Measurements from ENCODE around the gene TMF1. TPM values are rescaled to one million over a fixed set of nuclear protein-coding genes. Genes with fewer than 3 reads are reported as not detected.

The TMF1 gene
- total RNA-seq, 1 experiment from 2014 or later: 50.2 TPM

- Mint-ChIP-seq H3K9me3 (ENCODE audit: unreplicated experiment) (no peaks in the 10 kb centered on the region), H3K27ac (ENCODE audit: low read depth, unreplicated experiment) (no peak overlapping the region), H3K27me3 (ENCODE audit: insufficient read depth, unreplicated experiment) (no peaks in the 10 kb centered on the region), H3K4me1 (ENCODE audit: insufficient read depth, unreplicated experiment) (peaks cover 22% of the 10 kb centered on the region), H3K36me3 (ENCODE audit: insufficient read depth, unreplicated experiment) (peaks cover 78% of the 10 kb centered on the region), H3K4me3 (ENCODE audit: unreplicated experiment) (no peak overlapping the region)
- ChIA-PET CTCF (interaction anchor here (0.5 kb wide), 1 partner anchor 290 kb away, joined by 3 read pairs; no protein-coding TSS in a partner anchor), POLR2A (interaction anchor here (0.6 to 7.5 kb wide), 2 partner anchors 9 to 44 kb away, joined by 3 to 54 read pairs; partner anchors contain the start of genes ARL6IP5 and TMF1)
- no peak for TF ChIP-seq CTCF (IDR thresholded peaks at IDR 0.05; ENCODE audit: unreplicated experiment)
- BruUV-seq (replicated peaks): no TSS peak
- intact Hi-C loops (cut with micrococcal nuclease): no loop called here
- DNase-seq (ENCODE audit: unreplicated experiment): no peak
These were observed 44.2 kb upstream of the TMF1 start for GRCh38 chr3:69096299-69096698.

DNA sequence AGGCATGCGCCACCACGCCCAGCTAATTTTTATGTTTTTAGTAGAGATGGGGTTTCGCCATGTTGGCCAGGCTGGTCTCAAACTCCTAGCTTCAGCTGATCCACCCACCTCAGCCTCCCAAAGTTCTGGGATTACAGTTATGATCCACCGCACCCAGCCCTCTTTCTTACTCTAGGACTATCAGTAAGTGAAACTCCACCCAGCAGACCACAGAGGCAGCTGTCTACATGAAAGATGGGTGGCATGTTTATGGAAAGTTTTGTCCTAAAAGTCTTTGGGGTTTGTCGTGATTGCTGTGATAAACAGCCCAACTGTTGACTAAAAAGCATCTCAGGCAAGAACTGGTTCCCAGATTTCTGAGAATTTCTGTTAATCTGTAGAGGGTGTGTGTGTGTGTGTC, 43.5 kb upstream of the TMF1 start:
- Mint-ChIP-seq H3K9me3 (ENCODE audit: unreplicated experiment) (no peaks in the 10 kb centered on the region), H3K27me3 (ENCODE audit: insufficient read depth, unreplicated experiment) (no peaks in the 10 kb centered on the region), H3K4me3 (ENCODE audit: unreplicated experiment) (no peak overlapping the region), H3K36me3 (ENCODE audit: insufficient read depth, unreplicated experiment) (peaks cover 82% of the 10 kb centered on the region), H3K27ac (ENCODE audit: low read depth, unreplicated experiment) (no peak overlapping the region), H3K4me1 (ENCODE audit: insufficient read depth, unreplicated experiment) (peaks cover 25% of the 10 kb centered on the region)
- ChIA-PET CTCF (no interaction called here), POLR2A (interaction anchor here (0.6 to 7.5 kb wide), 2 partner anchors 9 to 43 kb away, joined by 3 to 54 read pairs; partner anchors contain the start of genes ARL6IP5 and TMF1)
- intact Hi-C loops (cut with micrococcal nuclease): no loop called here
- no peak for TF ChIP-seq CTCF (IDR thresholded peaks at IDR 0.05; ENCODE audit: unreplicated experiment)
- DNase-seq (ENCODE audit: unreplicated experiment): no peak
- BruUV-seq (replicated peaks): no TSS peak

DNA sequence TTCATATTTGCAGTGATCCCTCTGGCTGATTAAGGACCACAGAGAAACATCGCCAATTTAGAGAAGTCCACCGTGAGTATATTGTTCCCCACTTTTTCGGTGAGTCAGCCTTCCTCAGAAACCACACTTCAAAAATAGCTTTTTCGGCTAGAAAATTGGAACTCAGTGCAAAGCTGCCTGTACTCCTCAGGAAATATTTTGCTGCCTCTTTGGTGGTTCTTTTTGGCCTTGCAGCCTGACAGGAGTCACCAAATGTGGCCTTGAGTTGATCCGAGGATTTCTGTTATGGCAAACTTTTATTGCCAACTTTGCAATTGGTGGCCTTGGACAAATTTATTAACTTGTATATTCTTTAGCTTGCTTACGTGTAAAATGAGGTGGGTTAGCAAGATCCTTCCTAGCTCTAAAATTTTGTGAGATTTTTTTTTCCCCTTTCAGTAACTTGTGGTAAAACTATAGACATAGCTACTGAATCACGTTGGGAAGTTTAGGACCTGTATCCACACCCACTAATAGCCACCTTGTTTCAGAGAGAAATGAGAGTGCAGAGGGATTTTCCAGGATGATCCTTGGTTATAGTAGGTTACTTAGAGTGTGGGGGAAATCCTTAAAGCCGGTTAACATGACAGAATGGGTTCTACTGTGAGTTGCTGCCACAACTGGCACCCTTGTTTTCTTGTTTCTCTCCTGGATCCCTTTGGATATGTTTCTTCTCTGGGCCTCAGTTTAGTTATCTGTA, 42.5 kb upstream of the TMF1 start:
- Mint-ChIP-seq H3K9me3 (ENCODE audit: unreplicated experiment) (no peaks in the 10 kb centered on the region), H3K27ac (ENCODE audit: low read depth, unreplicated experiment) (no peak overlapping the region), H3K36me3 (ENCODE audit: insufficient read depth, unreplicated experiment) (peaks cover 82% of the 10 kb centered on the region), H3K27me3 (ENCODE audit: insufficient read depth, unreplicated experiment) (no peaks in the 10 kb centered on the region), H3K4me3 (ENCODE audit: unreplicated experiment) (no peak overlapping the region), H3K4me1 (ENCODE audit: insufficient read depth, unreplicated experiment) (peaks cover 35% of the 10 kb centered on the region)
- no peak for TF ChIP-seq CTCF (IDR thresholded peaks at IDR 0.05; ENCODE audit: unreplicated experiment)
- CTCF ChIA-PET: interaction anchor here (0.7 to 2.8 kb wide), 5 partner anchors 8 to 49 kb away, joined by 3 to 13 read pairs (median 3); partner anchors contain the start of gene LMOD3
- no peak for DNase-seq (ENCODE audit: unreplicated experiment)
- POLR2A ChIA-PET: interaction anchor here (0.6 to 7.5 kb wide), 3 partner anchors 8 to 19 kb away, joined by 3 to 54 read pairs (median 4); partner anchors contain the start of gene ARL6IP5
- intact Hi-C loops (cut with micrococcal nuclease): no loop called here
- BruUV-seq (replicated peaks): no TSS peak

DNA sequence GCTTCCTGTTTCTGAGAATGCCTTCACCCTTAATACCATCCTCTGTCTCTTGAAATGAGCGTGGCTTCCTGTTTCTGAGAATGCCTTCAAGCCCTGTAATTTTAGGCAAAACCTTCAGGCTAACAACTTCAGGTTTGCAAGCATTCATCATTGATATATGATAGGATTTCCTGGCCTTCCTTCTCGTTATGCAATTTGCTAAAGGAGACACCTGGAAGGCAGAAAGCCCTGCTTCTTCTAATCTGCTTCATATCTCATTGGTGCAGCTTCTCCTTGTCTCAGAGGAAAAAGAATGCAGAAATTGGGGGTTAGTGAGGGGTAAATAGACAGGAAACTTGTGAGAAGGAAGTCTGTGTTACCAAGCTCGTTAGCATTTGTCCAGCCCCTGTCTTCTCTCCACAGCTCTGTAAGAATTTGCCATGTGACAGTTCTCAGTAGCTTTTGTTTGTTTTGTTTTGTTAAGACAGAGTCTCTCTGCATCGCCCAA, 39.9 kb upstream of the TMF1 start:
- Mint-ChIP-seq H3K4me1 (ENCODE audit: insufficient read depth, unreplicated experiment) (peaks cover 36% of the 10 kb centered on the region), H3K4me3 (ENCODE audit: unreplicated experiment) (no peak overlapping the region), H3K9me3 (ENCODE audit: unreplicated experiment) (no peaks in the 10 kb centered on the region), H3K27me3 (ENCODE audit: insufficient read depth, unreplicated experiment) (no peaks in the 10 kb centered on the region), H3K36me3 (ENCODE audit: insufficient read depth, unreplicated experiment) (peaks cover 82% of the 10 kb centered on the region), H3K27ac (ENCODE audit: low read depth, unreplicated experiment) (no peak overlapping the region)
- no peak for DNase-seq (ENCODE audit: unreplicated experiment)
- intact Hi-C loops (cut with micrococcal nuclease): no loop called here
- TF ChIP-seq CTCF (IDR thresholded peaks at IDR 0.05; ENCODE audit: unreplicated experiment): no peak
- ChIA-PET CTCF (interaction anchor here (0.7 to 1.0 kb wide), 3 partner anchors 8 to 29 kb away, joined by 3 to 4 read pairs (median 3); no protein-coding TSS in a partner anchor), POLR2A (interaction anchor here (0.6 to 2.0 kb wide), 2 partner anchors 24 to 41 kb away, joined by 3 to 9 read pairs; no protein-coding TSS in a partner anchor)
- BruUV-seq (replicated peaks): no TSS peak

Measured in MCF 10A (cell line).